ENCODE data around the gene PDZD2. TPM values are rescaled to one million over a fixed set of nuclear protein-coding genes. Genes with fewer than 3 reads are reported as not detected.

Gene PDZD2
- total and polyA plus RNA-seq, 9 donors = 21.2 to 58.2 (median 37.8) TPM

DNA sequence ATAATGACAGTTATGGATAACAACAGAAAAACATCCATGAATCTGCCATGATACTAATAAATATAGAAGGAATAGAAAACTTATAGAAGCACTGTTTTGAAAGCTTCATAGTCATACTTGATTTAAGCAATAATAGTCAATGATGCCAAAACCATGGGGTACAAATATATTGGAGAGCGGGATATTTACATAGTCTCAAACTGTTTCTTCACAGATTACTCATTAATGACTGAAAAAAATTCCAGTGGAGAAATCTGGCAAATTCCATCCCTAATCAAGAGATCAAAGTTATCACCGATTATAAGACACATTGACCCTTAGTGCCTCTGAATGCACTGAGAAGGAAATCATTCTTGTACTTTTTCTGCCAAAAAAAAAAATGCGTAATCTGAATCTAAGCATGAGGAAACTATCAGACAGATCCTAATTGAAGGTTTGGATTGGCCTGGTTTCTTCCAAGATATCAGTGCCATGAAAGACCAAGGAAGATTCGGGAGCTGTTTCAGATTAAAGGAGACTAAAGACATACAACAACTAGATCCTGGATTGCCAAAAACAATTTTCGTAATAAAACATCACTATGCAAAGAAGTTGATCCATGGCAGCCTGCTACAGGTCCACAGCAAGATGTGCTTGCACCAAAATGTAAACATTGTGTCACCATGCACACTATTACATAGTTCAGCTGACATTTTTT, 429.0 kb downstream of the PDZD2 start:
- H3K4me3 ChIP-seq = no peak overlapping the region
- WGBS, 3 donors = 93 to 96% (median 94%) methylated on average over 5 of the region's 5 CpGs

DNA sequence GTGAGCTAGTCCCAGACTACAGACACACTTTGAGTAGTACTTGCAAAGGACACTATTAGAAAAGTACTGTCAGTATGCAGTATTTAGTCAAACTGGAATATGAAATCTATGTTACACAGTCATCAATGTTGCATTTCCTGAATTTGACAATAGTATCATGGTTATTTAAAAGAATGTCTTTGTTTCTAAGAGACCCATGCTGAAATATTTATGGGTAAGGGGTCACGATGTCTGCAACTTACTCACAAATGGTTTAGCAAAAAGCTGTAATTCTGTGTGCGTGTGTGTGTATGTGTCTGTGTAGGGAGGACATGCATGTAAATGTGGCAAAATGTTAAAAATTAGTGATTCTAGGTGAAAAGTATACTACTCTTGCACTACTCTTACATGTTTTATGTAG, 429.6 kb downstream of the PDZD2 start:
- Histone ChIP-seq H3K36me3 (no peaks in the 10 kb centered on the region), H3K4me3 (no peak overlapping the region), H3K27ac (no peak overlapping the region), H3K4me1 (ENCODE audit: insufficient read depth) (peaks cover 4% of the 10 kb centered on the region), H3K9me3 (no peaks in the 10 kb centered on the region), H3K27me3 (no peaks in the 10 kb centered on the region)
- 56 to 95% (median 76%) methylated on average over 2 of the region's 2 CpGs for WGBS, 3 donors
- intact Hi-C loops (cut with DNase I) = no loop called here
- DNase-seq = no peak
- no peak for TF ChIP-seq POLR2A (IDR thresholded peaks at IDR 0.05)
- TF ChIP-seq, protein P1, sequence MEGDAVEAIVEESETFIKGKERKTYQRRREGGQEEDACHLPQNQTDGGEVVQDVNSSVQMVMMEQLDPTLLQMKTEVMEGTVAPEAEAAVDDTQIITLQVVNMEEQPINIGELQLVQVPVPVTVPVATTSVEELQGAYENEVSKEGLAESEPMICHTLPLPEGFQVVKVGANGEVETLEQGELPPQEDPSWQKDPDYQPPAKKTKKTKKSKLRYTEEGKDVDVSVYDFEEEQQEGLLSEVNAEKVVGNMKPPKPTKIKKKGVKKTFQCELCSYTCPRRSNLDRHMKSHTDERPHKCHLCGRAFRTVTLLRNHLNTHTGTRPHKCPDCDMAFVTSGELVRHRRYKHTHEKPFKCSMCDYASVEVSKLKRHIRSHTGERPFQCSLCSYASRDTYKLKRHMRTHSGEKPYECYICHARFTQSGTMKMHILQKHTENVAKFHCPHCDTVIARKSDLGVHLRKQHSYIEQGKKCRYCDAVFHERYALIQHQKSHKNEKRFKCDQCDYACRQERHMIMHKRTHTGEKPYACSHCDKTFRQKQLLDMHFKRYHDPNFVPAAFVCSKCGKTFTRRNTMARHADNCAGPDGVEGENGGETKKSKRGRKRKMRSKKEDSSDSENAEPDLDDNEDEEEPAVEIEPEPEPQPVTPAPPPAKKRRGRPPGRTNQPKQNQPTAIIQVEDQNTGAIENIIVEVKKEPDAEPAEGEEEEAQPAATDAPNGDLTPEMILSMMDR (IDR thresholded peaks at IDR 0.05) = no peak
- no peak for TF ChIP-seq EP300 (IDR thresholded peaks at IDR 0.05)

More for the DNA sequence above, 429.0 kb downstream of the PDZD2 start:
- Histone ChIP-seq H3K27ac (no peak overlapping the region), H3K27me3 (no peaks in the 10 kb centered on the region), H3K9me3 (no peaks in the 10 kb centered on the region), H3K36me3 (no peaks in the 10 kb centered on the region), H3K4me1 (ENCODE audit: insufficient read depth) (peaks cover 4% of the 10 kb centered on the region)
- intact Hi-C loops (cut with DNase I) = no loop called here
- TF ChIP-seq, protein P1 (IDR thresholded peaks at IDR 0.05) = no peak
- TF ChIP-seq EP300 (IDR thresholded peaks at IDR 0.05) (no peak), POLR2A (IDR thresholded peaks at IDR 0.05) (no peak)
- no peak for DNase-seq

DNA sequence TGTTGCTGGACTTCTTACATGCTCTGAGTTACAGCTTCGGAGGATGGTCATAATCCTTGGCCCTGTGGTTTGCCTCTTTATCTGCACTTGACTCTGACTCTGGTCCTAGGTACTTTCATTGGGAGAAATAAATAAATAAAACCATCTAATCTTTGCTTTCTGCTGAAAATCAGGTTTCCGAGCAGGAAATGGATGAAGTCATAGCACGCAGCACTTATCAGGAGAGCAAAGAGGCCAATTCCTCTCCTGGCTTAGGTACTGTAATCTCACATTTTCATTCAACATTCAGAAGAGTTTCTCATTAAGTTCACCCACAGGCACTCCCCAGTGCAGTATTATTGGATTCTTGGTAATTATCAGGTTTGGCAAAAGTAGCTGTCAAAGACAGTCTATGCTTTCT, 430.5 kb downstream of the PDZD2 start:
- WGBS, 3 donors = 93 to 97% (median 94%) methylated on average over 3 of the region's 3 CpGs
- Histone ChIP-seq H3K9me3 (no peaks in the 10 kb centered on the region), H3K27me3 (no peaks in the 10 kb centered on the region), H3K27ac (no peak overlapping the region), H3K4me3 (no peak overlapping the region), H3K4me1 (ENCODE audit: insufficient read depth) (peaks cover 4% of the 10 kb centered on the region), H3K36me3 (no peaks in the 10 kb centered on the region)
- intact Hi-C loops (cut with DNase I) = no loop called here
- DNase-seq = no peak
- TF ChIP-seq POLR2A (IDR thresholded peaks at IDR 0.05) = no peak
- no peak for TF ChIP-seq EP300 (IDR thresholded peaks at IDR 0.05)

DNA sequence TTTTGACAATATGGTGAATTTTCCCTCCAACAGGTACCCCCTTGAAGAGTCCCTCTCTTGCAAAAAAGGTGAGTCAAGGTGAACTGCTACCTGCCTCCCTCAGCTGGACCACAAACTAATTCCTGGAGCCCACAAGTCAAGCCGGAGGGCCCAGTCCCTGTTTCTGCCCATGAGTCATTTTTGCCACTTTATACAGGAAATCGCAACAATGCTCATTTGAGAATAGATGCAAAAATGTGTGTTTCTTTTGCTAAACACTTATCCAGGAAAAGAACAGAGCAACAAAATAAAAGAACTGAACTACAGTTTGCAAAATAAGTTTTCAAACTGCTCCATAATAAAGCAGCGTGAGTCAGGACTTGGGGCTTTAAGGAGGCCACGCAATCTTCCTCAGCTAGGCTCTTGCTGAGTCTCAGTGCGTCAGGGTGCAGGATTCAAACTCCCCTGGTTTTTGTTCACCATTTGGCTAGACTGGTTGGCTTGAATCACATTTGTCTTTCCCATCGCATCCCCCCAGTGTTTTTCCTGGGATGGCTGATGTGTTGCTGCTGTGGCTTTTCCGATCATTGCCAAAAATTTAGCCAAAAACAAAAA, 432.5 kb downstream of the PDZD2 start:
- 25 to 34% (median 32%) methylated on average over 7 of the region's 7 CpGs for WGBS, 3 donors
- H3K4me1 ChIP-seq (ENCODE audit: insufficient read depth) = peaks cover 4% of the 10 kb centered on the region
- H3K9me3 ChIP-seq = no peaks in the 10 kb centered on the region
- intact Hi-C loops (cut with DNase I) = loop anchor here in 1 of 4 donors (10.0 kb wide), 1 partner anchor 137 kb away; no protein-coding TSS in a partner anchor
- no peak for TF ChIP-seq POLR2A (IDR thresholded peaks at IDR 0.05)
- no peak for TF ChIP-seq EP300 (IDR thresholded peaks at IDR 0.05)
- H3K4me3 ChIP-seq = no peak overlapping the region
- peak in 3 of 5 donors; percentile 31 to 60 (median 34) for DNase-seq
- peak overlapping the region in 1 of 2 donors; percentile 23 for H3K27ac ChIP-seq
- H3K27me3 ChIP-seq = no peaks in the 10 kb centered on the region
- H3K36me3 ChIP-seq = no peaks in the 10 kb centered on the region

DNA sequence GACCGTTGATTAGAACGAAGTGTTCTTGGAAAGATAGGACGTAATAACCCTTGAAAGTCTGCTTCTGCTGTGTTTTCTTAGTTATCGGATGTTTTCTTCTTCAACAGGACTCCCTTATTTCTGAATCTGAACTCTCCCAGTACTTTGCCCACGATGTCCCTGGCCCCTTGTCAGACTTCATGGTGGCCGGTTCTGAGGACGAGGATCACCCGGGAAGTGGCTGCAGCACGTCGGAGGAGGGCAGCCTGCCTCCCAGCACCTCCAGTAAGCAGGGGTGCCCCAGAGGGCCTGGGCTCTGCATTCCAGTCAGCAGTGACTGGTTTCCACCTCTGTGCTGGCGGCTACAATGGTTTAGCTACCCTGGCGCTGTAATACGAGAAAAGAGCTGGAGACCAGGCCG, 433.1 kb downstream of the PDZD2 start:
- DNase-seq = peak in 2 of 5 donors; percentile 45 to 63
- Histone ChIP-seq H3K27ac (peak overlapping the region; percentile 16 to 23), H3K27me3 (no peaks in the 10 kb centered on the region), H3K4me3 (no peak overlapping the region), H3K9me3 (no peaks in the 10 kb centered on the region), H3K4me1 (ENCODE audit: insufficient read depth) (peaks cover 4% of the 10 kb centered on the region), H3K36me3 (no peaks in the 10 kb centered on the region)
- intact Hi-C loops (cut with DNase I) = loop anchor here in 1 of 4 donors (10.0 kb wide), 1 partner anchor 137 kb away; no protein-coding TSS in a partner anchor
- TF ChIP-seq, protein P1 (IDR thresholded peaks at IDR 0.05) = no peak
- TF ChIP-seq EP300 (IDR thresholded peaks at IDR 0.05) = no peak
- no peak for TF ChIP-seq POLR2A (IDR thresholded peaks at IDR 0.05)
- whole genome bisulfite sequencing, 3 donors = 34 to 55% (median 37%) methylated on average over 14 of the region's 14 CpGs
